Measurements from ENCODE around the gene TRIP12. TPM values are rescaled to one million over a fixed set of nuclear protein-coding genes. Genes with fewer than 3 reads are reported as not detected.
A peak's percentile ranks its signal among the peaks of the same experiment; 100 is the strongest.
"Not testable (repeated sequence)": the region's sequence is repeated elsewhere in the genome, so short reads cannot be mapped to it uniquely, and the experiment has no call there.

TRIP12 gene
- total RNA-seq, 1 donor from 2014 or later, result 150 TPM

DNA sequence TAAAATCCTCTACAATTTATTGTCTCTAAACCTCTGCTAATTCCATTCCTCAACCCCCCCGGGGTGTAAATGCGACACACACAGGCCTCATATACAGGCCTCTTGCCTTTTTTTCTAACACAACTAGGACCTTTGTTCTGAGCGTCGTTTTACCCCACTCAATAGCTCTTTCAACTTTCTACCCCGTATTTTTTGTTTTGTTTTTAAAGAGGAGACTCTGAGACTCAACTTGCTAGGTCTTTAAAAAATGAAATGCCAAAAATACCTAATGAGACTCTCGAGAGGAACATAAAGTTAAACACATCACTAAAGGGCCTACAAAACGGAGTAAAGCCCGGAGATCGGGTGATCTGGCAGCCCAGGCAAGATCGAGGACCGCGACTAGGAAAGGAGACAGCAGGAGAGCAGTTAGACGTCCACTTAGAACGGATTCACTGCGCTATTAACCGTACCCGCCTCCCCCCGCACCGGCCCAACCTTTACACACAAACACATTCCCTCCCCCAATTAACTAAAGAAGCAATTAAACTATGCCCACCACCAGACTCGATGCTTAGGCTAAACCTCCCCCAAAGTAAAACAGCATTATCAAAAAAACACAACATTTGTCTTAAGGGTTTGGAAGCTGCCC lies 1.7 kb downstream of the TRIP12 start:
- no peak for ATAC-seq

GRCh38 chr2:229917793-229918192 lies 4.0 kb downstream of the TRIP12 start:
- ATAC-seq, result no peak

DNA sequence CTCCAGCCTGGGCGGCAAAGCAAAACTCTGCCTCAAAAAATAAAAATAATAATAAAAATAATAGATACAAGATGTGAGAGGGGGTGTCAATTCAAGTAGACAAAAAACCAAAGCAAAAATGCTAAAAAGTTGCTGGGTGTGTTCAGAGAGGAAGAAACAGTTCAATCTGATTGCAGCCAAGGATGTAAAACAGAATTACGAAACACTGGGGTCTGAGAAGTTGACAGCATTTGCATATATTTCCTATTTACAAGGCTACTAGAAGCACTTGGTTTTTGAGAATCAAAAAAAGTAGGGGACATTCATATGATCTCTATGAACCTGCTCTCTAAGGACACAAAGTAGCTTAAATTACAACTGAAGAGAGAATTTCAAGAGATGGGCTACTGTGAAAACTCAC lies 7.6 kb downstream of the TRIP12 start:
- ATAC-seq, result no peak

- peak; percentile 28 for ATAC-seq
These were observed 10.9 kb downstream of the TRIP12 start for GRCh38 chr2:229910832-229911412.

- no peak for ATAC-seq
These were observed 11.5 kb downstream of the TRIP12 start for GRCh38 chr2:229910147-229910831.

GRCh38 chr2:229909090-229909489 lies 12.7 kb downstream of the TRIP12 start:
- ATAC-seq, result no peak

- ATAC-seq, result no peak
These were observed 16.2 kb downstream of the TRIP12 start for GRCh38 chr2:229905601-229906000.

GRCh38 chr2:229903037-229903436 lies 18.8 kb downstream of the TRIP12 start:
- no peak for ATAC-seq

DNA sequence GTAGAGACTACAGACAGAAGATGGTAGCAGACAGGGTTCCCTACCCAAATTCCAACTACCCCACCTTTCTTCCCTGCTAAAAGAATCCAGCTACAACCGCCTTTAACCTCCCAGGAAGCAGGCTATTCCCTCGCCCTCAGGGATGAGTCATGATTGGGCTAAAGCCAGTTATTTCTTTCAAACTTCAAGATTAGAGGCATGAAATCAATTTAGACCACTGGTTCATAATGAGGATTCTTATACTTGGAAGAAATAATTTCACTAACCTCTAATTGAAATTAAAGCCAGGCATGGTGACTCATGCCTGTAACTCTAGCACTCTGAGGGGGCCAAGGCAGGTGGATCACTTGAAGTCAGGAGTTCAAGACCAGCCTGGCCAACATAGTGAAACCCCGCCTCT lies 20.0 kb downstream of the TRIP12 start:
- peak; percentile 63 for ATAC-seq

GRCh38 chr2:229900514-229900913 lies 21.3 kb downstream of the TRIP12 start:
- ATAC-seq, result not testable (repeated sequence)

DNA sequence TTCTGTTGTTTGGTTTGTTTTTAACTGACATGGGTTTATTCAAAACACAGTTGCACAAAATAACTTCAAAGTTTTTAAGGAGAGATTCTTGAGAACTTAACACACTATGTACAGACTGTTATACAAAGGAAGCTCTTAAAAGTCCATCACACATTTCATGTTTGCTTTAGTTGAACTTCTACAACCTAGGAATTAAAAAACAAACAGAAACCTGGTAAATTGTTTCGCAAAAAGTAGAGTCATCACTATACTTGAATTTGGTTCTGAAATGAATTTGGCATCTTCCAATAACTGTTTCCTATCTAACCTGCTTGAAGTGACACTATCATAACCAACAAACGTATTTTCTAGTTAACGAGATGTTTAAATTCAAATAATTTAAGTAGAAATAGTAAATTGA lies 21.8 kb downstream of the TRIP12 start:
- ATAC-seq, result no peak

- no peak for ATAC-seq
These were observed 22.2 kb downstream of the TRIP12 start for GRCh38 chr2:229899604-229900003.

- ATAC-seq, result no peak
These were observed 25.0 kb downstream of the TRIP12 start for GRCh38 chr2:229896857-229897256.

DNA sequence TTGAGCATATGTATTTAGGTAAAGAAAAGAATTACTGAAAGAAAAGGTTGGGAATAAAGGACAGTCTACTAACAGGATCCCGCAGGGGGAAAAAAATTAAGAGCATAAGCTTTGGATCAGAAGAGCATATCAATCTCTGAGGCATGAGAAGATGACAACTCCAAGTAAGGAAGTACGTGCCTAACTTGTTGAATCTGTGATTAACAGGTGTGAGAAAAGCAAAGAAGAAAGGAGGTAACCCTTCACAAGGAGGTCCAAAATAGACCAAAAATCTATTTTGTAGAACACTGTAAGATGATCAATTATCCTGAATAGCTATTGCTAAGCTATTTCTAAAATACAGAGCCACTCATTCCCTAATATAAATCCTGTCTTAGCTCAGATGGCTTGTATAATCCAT lies 32.8 kb downstream of the TRIP12 start:
- no peak for ATAC-seq

- ATAC-seq, result no peak
These were observed 33.8 kb downstream of the TRIP12 start for GRCh38 chr2:229888031-229888430.

DNA sequence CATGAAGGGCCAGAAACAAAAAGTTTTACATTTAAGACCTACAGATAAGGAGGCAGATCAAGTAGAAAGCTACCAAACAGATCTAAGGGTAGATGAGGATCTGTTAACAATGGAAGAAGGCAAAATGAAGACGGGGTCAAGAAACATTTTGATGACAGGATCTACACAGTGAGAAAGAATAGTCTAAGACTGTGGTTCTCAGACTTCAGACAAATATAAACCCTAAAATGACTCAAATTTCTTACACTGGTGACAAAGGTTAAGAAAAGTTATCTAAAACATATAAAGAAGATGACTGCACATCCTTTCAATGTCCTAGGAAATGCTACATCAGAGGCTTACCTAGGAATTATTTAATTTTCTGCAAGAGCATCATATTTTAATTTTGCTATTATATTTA lies 34.4 kb downstream of the TRIP12 start:
- no peak for ATAC-seq

DNA sequence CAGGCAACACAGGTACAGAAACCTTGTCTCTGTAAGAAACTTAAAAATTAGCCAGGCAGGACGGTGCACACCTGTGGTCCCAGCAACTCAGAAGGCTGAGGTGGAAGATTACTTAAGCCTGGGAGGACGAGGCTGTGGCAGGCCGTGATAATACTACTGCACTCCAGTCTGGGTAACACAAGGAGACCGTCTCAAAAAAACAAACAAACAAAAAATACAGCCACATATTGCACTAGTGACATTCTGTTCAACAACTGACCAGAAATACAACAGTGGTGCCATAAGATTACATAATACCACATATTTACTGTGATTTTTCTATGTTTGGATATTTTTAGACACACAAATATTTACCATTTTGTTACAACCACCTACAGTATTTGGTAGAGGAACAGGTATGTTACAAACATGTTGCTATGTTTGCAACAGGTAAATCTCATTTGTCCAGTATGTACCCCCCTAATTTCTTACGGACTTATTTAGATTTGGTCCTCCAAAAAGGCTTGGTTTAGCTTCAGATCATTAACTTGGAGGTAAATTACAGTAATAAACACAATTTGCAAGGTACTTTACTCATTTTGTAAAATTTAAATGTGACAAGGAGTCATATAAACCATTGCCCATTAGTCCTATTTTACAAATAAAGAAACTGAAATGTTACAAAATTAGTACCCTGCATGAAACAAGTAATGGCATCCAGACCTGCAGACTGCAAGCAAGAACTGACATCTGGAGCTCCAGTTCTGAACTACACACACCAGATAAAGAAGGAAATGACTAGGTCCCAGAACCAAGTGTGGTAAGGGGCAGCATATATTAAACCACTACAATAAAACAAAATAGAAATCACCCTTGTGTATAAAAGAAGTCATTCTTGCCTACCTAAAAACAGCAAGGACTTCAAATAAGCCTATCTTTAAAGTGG lies 36.8 kb downstream of the TRIP12 start:
- no peak for ATAC-seq

DNA sequence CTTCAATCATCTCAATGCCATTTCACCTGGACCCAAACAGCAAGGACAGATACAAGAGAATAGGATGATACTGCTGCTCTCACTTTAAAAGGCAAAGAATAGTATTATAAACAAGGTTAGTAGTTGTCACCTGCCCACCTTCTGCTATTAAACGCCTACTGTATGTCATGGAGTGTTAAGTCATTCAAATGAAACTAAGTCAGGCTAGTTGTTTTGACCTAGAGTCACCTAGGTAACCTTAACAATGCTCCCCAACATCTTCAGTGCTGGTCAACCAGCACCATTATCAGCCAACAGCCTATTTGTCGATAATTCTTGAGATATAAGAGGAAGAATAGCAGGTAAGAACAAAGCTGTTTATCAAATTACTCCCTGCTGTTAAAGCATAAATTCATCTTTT lies 39.2 kb downstream of the TRIP12 start:
- ATAC-seq, result no peak

- no peak for ATAC-seq
These were observed 40.8 kb downstream of the TRIP12 start for GRCh38 chr2:229880892-229881586.

GRCh38 chr2:229879191-229879950 lies 42.4 kb downstream of the TRIP12 start:
- ATAC-seq, result no peak

DNA sequence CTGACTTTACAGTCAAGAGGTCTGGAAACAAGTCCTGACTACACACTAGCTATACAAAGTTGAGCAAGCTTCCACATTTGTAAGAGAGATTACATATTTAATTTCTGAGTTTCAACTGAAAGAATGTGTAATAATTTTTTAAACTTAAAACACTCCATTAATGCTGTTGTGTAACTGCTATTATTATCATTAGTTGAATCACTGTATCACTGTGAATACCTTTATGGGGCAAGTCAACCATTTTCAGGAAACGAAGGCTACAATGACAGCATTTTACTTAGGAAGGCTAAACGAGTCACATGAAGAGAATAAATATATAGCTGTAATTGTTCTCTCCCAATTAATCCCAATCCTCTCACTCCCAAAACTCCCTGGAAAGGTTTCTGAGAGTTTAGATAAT lies 46.3 kb downstream of the TRIP12 start:
- peak; percentile 51 for ATAC-seq

- ATAC-seq, result no peak
These were observed 47.2 kb downstream of the TRIP12 start for GRCh38 chr2:229874647-229875046.
